Fibroblast of skin of scalp (primary cell): ENCODE data around the gene CHD3.
"Not testable (repeated sequence)": the region's sequence is repeated elsewhere in the genome, so short reads cannot be mapped to it uniquely, and the experiment has no call there.

Experiments used
- DNase-seq: peaks from one replicate; pipeline ENCODE4 v3.0.0-alpha.2; 2013

Gene CHD3

GRCh38 chr17:7849751-7850504, 38.7 kb upstream of the CHD3 start:
- DNase-seq: no peak

- DNase-seq: no peak
Measured at GRCh38 chr17:7850701-7851437, 37.7 kb upstream of the CHD3 start.

- peak; percentile 81 for DNase-seq
Measured at GRCh38 chr17:7851438-7852261, 36.9 kb upstream of the CHD3 start.

GRCh38 chr17:7852262-7852670, 36.3 kb upstream of the CHD3 start:
- no peak for DNase-seq

- DNase-seq: no peak
Measured at GRCh38 chr17:7852919-7853690, 35.5 kb upstream of the CHD3 start.

- DNase-seq: no peak
Measured at GRCh38 chr17:7853691-7854038, 34.9 kb upstream of the CHD3 start.

GRCh38 chr17:7854078-7854777, 34.4 kb upstream of the CHD3 start:
- no peak for DNase-seq

- DNase-seq: no peak
Measured at GRCh38 chr17:7854851-7855659, 33.5 kb upstream of the CHD3 start, which contains the start of gene TMEM88. TMEM88 (plus strand) TSS chr17:7855066; CDS start chr17:7855075, 9 bp downstream.

- DNase-seq: no peak
Measured at GRCh38 chr17:7855660-7856010, 33.0 kb upstream of the CHD3 start.

- no peak for DNase-seq
Measured at GRCh38 chr17:7856011-7856810, 32.4 kb upstream of the CHD3 start.

- peak; percentile 100 for DNase-seq
Measured at GRCh38 chr17:7856811-7857712, 31.5 kb upstream of the CHD3 start, which contains the start of gene NAA38. NAA38 (minus strand) TSS chr17:7857559; CDS start chr17:7857463, 96 bp downstream.

- peak; percentile 95 for DNase-seq
Measured at GRCh38 chr17:7857713-7858521, 30.7 kb upstream of the CHD3 start, which contains the start of gene CYB5D1. CYB5D1 (plus strand) TSS chr17:7858003; CDS start chr17:7858135, 132 bp downstream.

- peak; percentile 50 for DNase-seq
Measured at GRCh38 chr17:7858522-7858810, 30.1 kb upstream of the CHD3 start.

- DNase-seq: no peak
Measured at GRCh38 chr17:7859028-7859427, 29.6 kb upstream of the CHD3 start.

GRCh38 chr17:7862692-7863437, 25.7 kb upstream of the CHD3 start:
- peak; percentile 72 for DNase-seq

- DNase-seq: not testable (repeated sequence)
Measured at GRCh38 chr17:7864384-7864783, 24.2 kb upstream of the CHD3 start.

- DNase-seq: no peak
Measured at GRCh38 chr17:7864995-7865650, 23.5 kb upstream of the CHD3 start.
